ENCODE results near the gene DOCK9.

DOCK9 gene

GRCh38 chr13:98997738-98998641 lies 20.1 kb upstream of the DOCK9 start:
- no peak for DNase-seq (ENCODE audit: low read depth in 2 of 2)

- DNase-seq (ENCODE audit: low read depth in 2 of 2) = no peak
Measured at GRCh38 chr13:98997011-98997730, 19.3 kb upstream of the DOCK9 start.

GRCh38 chr13:98996046-98996445 lies 18.2 kb upstream of the DOCK9 start:
- no peak for DNase-seq (ENCODE audit: low read depth in 2 of 2)

- DNase-seq (ENCODE audit: low read depth in 2 of 2) = no peak
Measured at GRCh38 chr13:98994896-98995295, 17.0 kb upstream of the DOCK9 start.

GRCh38 chr13:98994080-98994479 lies 16.2 kb upstream of the DOCK9 start:
- DNase-seq (ENCODE audit: low read depth in 2 of 2) = no peak

- DNase-seq (ENCODE audit: low read depth in 2 of 2) = no peak
Measured at GRCh38 chr13:98992355-98992754, 14.5 kb upstream of the DOCK9 start.

GRCh38 chr13:98990701-98991100 lies 12.8 kb upstream of the DOCK9 start:
- no peak for DNase-seq (ENCODE audit: low read depth in 2 of 2)

GRCh38 chr13:98989469-98990235 lies 11.8 kb upstream of the DOCK9 start:
- DNase-seq (ENCODE audit: low read depth in 2 of 2) = no peak

- no peak for DNase-seq (ENCODE audit: low read depth in 2 of 2)
Measured at GRCh38 chr13:98988780-98989179, 10.9 kb upstream of the DOCK9 start.

GRCh38 chr13:98988277-98988676 lies 10.4 kb upstream of the DOCK9 start:
- DNase-seq (ENCODE audit: low read depth in 2 of 2) = no peak

- DNase-seq (ENCODE audit: low read depth in 2 of 2) = no peak
Measured at GRCh38 chr13:98987275-98987674, 9.4 kb upstream of the DOCK9 start.

- no peak for DNase-seq (ENCODE audit: low read depth in 2 of 2)
Measured at GRCh38 chr13:98986226-98986846, 8.5 kb upstream of the DOCK9 start.

GRCh38 chr13:98985591-98985990 lies 7.7 kb upstream of the DOCK9 start:
- no peak for DNase-seq (ENCODE audit: low read depth in 2 of 2)

GRCh38 chr13:98984983-98985382 lies 7.1 kb upstream of the DOCK9 start:
- DNase-seq (ENCODE audit: low read depth in 2 of 2) = no peak

GRCh38 chr13:98984118-98984517 lies 6.3 kb upstream of the DOCK9 start:
- no peak for DNase-seq (ENCODE audit: low read depth in 2 of 2)

- no peak for DNase-seq (ENCODE audit: low read depth in 2 of 2)
Measured at GRCh38 chr13:98983182-98983581, 5.3 kb upstream of the DOCK9 start.

GRCh38 chr13:98981369-98982080 lies 3.7 kb upstream of the DOCK9 start:
- no peak for DNase-seq (ENCODE audit: low read depth in 2 of 2)

- DNase-seq (ENCODE audit: low read depth in 2 of 2) = no peak
Measured at GRCh38 chr13:98979012-98979660, 1.3 kb upstream of the DOCK9 start.

GRCh38 chr13:98978280-98978679 lies 416 bp upstream of the DOCK9 start:
- no peak for DNase-seq (ENCODE audit: low read depth in 2 of 2)

GRCh38 chr13:98976941-98977340 lies 923 bp downstream of the DOCK9 start:
- DNase-seq (ENCODE audit: low read depth in 2 of 2) = no peak

- DNase-seq (ENCODE audit: low read depth in 2 of 2) = no peak
Measured at GRCh38 chr13:98976338-98976737, 1.5 kb downstream of the DOCK9 start.
